ENCODE measurements around the gene MID1IP1. TPM values are rescaled to one million over a fixed set of nuclear protein-coding genes. Genes with fewer than 3 reads are reported as not detected.
A peak's percentile ranks its signal among the peaks of the same experiment; 100 is the strongest.

The MID1IP1 gene
- total RNA-seq, 1 experiment from 2014 or later, result 53.8 TPM

DNA sequence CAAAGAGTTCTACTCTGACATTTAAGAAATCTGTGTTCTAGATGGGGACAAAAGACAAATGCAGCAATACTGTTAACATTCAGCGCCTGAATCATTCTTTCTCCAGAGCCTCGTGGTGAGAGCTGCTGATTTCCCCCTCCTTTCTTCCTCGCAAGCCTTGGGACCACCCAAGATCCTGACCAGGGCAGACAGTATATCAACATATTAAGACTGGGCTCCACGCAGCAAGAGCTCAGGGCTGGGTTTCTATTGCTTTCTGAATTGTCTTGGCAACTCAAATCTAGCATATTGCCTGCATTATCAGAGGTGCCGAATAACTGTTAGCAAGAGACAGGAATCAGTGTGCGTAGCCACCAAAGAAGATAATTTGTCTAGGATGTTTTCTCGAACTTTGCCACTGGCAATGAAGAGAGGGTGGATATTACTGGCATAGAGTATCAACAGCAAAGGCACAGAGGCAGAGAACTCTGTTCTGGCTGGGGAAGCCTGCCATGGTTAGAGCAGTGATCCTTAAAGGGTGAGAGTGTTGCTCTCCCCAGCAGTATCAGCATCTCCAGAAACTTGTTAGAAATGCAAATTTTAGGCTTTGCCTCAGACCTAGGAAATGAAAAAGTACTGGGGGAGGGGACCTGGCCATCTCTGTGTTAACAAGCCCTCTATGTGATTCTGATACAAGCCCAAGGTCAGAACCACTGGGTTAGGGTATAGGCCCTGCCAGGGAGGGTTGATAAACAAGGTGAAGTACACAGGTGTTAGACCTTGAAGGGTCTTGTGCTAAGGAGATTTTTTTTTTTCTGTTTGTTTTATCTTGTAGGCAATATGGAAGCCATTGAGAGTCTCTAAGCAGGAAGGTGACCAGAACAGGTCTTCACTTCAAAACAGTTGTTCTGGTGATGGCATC lies 46.2 kb upstream of the MID1IP1 start:
- H3K9me3 ChIP-seq (ENCODE audit: low read depth, low read length, poor library complexity, severe bottlenecking), result no peaks in the 10 kb centered on the region
- TF ChIP-seq, protein P1, sequence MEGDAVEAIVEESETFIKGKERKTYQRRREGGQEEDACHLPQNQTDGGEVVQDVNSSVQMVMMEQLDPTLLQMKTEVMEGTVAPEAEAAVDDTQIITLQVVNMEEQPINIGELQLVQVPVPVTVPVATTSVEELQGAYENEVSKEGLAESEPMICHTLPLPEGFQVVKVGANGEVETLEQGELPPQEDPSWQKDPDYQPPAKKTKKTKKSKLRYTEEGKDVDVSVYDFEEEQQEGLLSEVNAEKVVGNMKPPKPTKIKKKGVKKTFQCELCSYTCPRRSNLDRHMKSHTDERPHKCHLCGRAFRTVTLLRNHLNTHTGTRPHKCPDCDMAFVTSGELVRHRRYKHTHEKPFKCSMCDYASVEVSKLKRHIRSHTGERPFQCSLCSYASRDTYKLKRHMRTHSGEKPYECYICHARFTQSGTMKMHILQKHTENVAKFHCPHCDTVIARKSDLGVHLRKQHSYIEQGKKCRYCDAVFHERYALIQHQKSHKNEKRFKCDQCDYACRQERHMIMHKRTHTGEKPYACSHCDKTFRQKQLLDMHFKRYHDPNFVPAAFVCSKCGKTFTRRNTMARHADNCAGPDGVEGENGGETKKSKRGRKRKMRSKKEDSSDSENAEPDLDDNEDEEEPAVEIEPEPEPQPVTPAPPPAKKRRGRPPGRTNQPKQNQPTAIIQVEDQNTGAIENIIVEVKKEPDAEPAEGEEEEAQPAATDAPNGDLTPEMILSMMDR (conservative IDR thresholded peaks at IDR 0.05; ENCODE audit: low read depth, low read length), result no peak
- TF ChIP-seq EZH2 (IDR thresholded peaks at IDR 0.05; ENCODE audit: borderline replicate concordance, low read depth, low read length, poor library complexity, severe bottlenecking), result no peak
- no peaks in the 10 kb centered on the region for H3K27me3 ChIP-seq (replicated peaks; ENCODE audit: insufficient read depth, low read depth, low read length, poor library complexity)
- H3K4me1 ChIP-seq (ENCODE audit: insufficient read depth, low read length, poor library complexity, severe bottlenecking), result no peaks in the 10 kb centered on the region
- no TSS peak for BruUV-seq (replicated peaks)
- DNase-seq (ENCODE audit: low spot score), result no peak
- H3K4me3 ChIP-seq (ENCODE audit: low read depth, low read length, poor library complexity, severe bottlenecking), result no peak overlapping the region
- ChIA-PET POLR2A (ENCODE audit: low non-redundant PET) (no interaction called here), CTCF (no interaction called here)
- intact Hi-C loops (cut with micrococcal nuclease; ENCODE audit: unreplicated experiment), result loop anchor here (2.0 to 10.0 kb wide), 4 partner anchors 230 to 1790 kb away; no protein-coding TSS in a partner anchor
- H3K27ac ChIP-seq (ENCODE audit: low read depth, low read length, poor library complexity, severe bottlenecking), result no peak overlapping the region
- no peaks in the 10 kb centered on the region for H3K36me3 ChIP-seq (ENCODE audit: insufficient read depth, low read length, poor library complexity, severe bottlenecking)

DNA sequence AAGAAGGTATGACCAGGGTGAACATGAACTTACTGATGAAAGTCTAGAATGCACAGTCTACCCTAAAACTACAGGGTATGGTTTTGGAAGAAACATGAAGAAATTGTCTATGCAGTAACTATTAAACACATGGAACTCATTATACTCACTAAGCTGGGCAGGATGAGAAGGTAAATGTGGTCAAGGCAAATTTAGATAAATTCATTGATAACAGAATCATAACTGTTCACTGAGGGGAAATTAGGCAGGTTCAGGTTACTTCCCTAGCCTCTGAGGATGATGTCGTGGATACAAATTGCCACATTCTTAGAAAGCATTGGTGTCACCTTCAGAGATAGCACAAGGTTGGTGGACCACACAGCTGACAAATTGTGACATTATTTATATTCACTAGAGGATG lies 40.4 kb upstream of the MID1IP1 start:
- intact Hi-C loops (cut with micrococcal nuclease; ENCODE audit: unreplicated experiment), result no loop called here

DNA sequence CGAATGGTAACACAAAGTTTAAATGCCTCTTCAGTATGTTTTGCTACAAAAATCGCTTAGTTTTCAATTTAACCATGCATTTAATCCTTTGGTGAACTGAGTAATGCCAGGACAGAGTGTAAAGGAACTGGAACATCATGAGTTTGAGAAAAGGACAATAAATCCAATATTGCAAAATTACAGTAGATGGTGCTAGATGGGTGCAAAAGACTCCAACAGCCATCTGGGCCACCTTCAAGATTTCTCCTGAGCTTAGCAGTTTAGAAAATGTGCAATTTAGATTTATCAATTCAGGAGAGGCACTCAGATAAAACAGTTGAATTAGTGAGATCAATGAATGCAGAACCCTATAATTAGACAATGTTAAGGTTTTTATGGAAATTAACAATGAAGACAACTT lies 33.2 kb upstream of the MID1IP1 start:
- no TSS peak for BruUV-seq (replicated peaks)
- no peak overlapping the region for H3K4me3 ChIP-seq (ENCODE audit: low read depth, low read length, poor library complexity, severe bottlenecking)

More for the DNA sequence above, 40.4 kb upstream of the MID1IP1 start:
- ChIA-PET POLR2A (ENCODE audit: low non-redundant PET) (no interaction called here), CTCF (no interaction called here)
- no peak for DNase-seq (ENCODE audit: low spot score)
- Histone ChIP-seq H3K9me3 (ENCODE audit: low read depth, low read length, poor library complexity, severe bottlenecking) (no peaks in the 10 kb centered on the region), H3K4me1 (ENCODE audit: insufficient read depth, low read length, poor library complexity, severe bottlenecking) (no peaks in the 10 kb centered on the region), H3K27me3 (replicated peaks; ENCODE audit: insufficient read depth, low read depth, low read length, poor library complexity) (no peaks in the 10 kb centered on the region), H3K4me3 (ENCODE audit: low read depth, low read length, poor library complexity, severe bottlenecking) (no peak overlapping the region), H3K36me3 (ENCODE audit: insufficient read depth, low read length, poor library complexity, severe bottlenecking) (no peaks in the 10 kb centered on the region), H3K27ac (ENCODE audit: low read depth, low read length, poor library complexity, severe bottlenecking) (no peak overlapping the region)
- no peak for TF ChIP-seq EZH2 (IDR thresholded peaks at IDR 0.05; ENCODE audit: borderline replicate concordance, low read depth, low read length, poor library complexity, severe bottlenecking)
- no TSS peak for BruUV-seq (replicated peaks)

More for the DNA sequence above, 33.2 kb upstream of the MID1IP1 start:
- CTCF ChIA-PET, result interaction anchor here (0.6 to 1.0 kb wide), 2 partner anchors 219 to 382 kb away, joined by 3 to 5 read pairs; no protein-coding TSS in a partner anchor
- DNase-seq (ENCODE audit: low spot score), result peak; percentile 9
- H3K4me1 ChIP-seq (ENCODE audit: insufficient read depth, low read length, poor library complexity, severe bottlenecking), result no peaks in the 10 kb centered on the region
- TF ChIP-seq, protein P1 (conservative IDR thresholded peaks at IDR 0.05; ENCODE audit: low read depth, low read length), result 0 out of 2 replicates have a peak, but pooled peaks have one; percentile 33
- TF ChIP-seq EZH2 (IDR thresholded peaks at IDR 0.05; ENCODE audit: borderline replicate concordance, low read depth, low read length, poor library complexity, severe bottlenecking), result no peak
- no peak overlapping the region for H3K27ac ChIP-seq (ENCODE audit: low read depth, low read length, poor library complexity, severe bottlenecking)
- H3K36me3 ChIP-seq (ENCODE audit: insufficient read depth, low read length, poor library complexity, severe bottlenecking), result no peaks in the 10 kb centered on the region
- no peaks in the 10 kb centered on the region for H3K9me3 ChIP-seq (ENCODE audit: low read depth, low read length, poor library complexity, severe bottlenecking)
- no peaks in the 10 kb centered on the region for H3K27me3 ChIP-seq (replicated peaks; ENCODE audit: insufficient read depth, low read depth, low read length, poor library complexity)
- intact Hi-C loops (cut with micrococcal nuclease; ENCODE audit: unreplicated experiment), result no loop called here
- POLR2A ChIA-PET (ENCODE audit: low non-redundant PET), result no interaction called here

All from A673 (cell line).